ENCODE measurements around the gene CGRRF1.
A peak's percentile ranks its signal among the peaks of the same experiment; 100 is the strongest.

Gene CGRRF1

GRCh38 chr14:54528973-54529372 is 19.3 kb downstream of the CGRRF1 start:
- Histone ChIP-seq H3K27me3 (no peaks in the 10 kb centered on the region), H3K9me3 (no peaks in the 10 kb centered on the region), H3K4me1 (peaks cover 7% of the 10 kb centered on the region), H3K36me3 (peaks cover 5% of the 10 kb centered on the region), H3K4me3 (ENCODE audit: low read depth, low read length) (no peak overlapping the region)
- DNase-seq, result no peak
- TF ChIP-seq CTCF (IDR thresholded peaks at IDR 0.05; ENCODE audit: low read depth, low read length), result no peak

- Histone ChIP-seq H3K27me3 (no peaks in the 10 kb centered on the region), H3K9me3 (no peaks in the 10 kb centered on the region), H3K4me1 (peaks cover 7% of the 10 kb centered on the region), H3K36me3 (peaks cover 4% of the 10 kb centered on the region), H3K4me3 (ENCODE audit: low read depth, low read length) (no peak overlapping the region)
- DNase-seq, result peak; percentile 46
- no peak for TF ChIP-seq CTCF (IDR thresholded peaks at IDR 0.05; ENCODE audit: low read depth, low read length)
Observed at GRCh38 chr14:54529811-54530210, 20.1 kb downstream of the CGRRF1 start.

- Histone ChIP-seq H3K4me3 (ENCODE audit: low read depth, low read length) (no peak overlapping the region), H3K27me3 (no peaks in the 10 kb centered on the region), H3K9me3 (no peaks in the 10 kb centered on the region), H3K4me1 (peaks cover 7% of the 10 kb centered on the region), H3K36me3 (no peaks in the 10 kb centered on the region)
- no peak for DNase-seq
- no peak for TF ChIP-seq CTCF (IDR thresholded peaks at IDR 0.05; ENCODE audit: low read depth, low read length)
Observed at GRCh38 chr14:54532111-54533012, 22.7 kb downstream of the CGRRF1 start.

- no peak for DNase-seq
- peaks cover 2% of the 10 kb centered on the region for H3K36me3 ChIP-seq
- TF ChIP-seq CTCF (IDR thresholded peaks at IDR 0.05; ENCODE audit: low read depth, low read length), result no peak
- no peak overlapping the region for H3K4me3 ChIP-seq (ENCODE audit: low read depth, low read length)
- no peaks in the 10 kb centered on the region for H3K9me3 ChIP-seq
- no peaks in the 10 kb centered on the region for H3K27me3 ChIP-seq
- peaks cover 7% of the 10 kb centered on the region for H3K4me1 ChIP-seq
Observed at GRCh38 chr14:54533100-54533499, 23.4 kb downstream of the CGRRF1 start.

- Histone ChIP-seq H3K4me3 (ENCODE audit: low read depth, low read length) (no peak overlapping the region), H3K27me3 (no peaks in the 10 kb centered on the region), H3K9me3 (no peaks in the 10 kb centered on the region), H3K36me3 (peaks cover 7% of the 10 kb centered on the region), H3K4me1 (no peaks in the 10 kb centered on the region)
- DNase-seq, result no peak
- no peak for TF ChIP-seq CTCF (IDR thresholded peaks at IDR 0.05; ENCODE audit: low read depth, low read length)
Observed at GRCh38 chr14:54535126-54535525, 25.4 kb downstream of the CGRRF1 start.

GRCh38 chr14:54535646-54536045 is 25.9 kb downstream of the CGRRF1 start:
- no peak for DNase-seq
- Histone ChIP-seq H3K36me3 (peaks cover 7% of the 10 kb centered on the region), H3K4me3 (ENCODE audit: low read depth, low read length) (no peak overlapping the region), H3K4me1 (no peaks in the 10 kb centered on the region), H3K27me3 (no peaks in the 10 kb centered on the region), H3K9me3 (no peaks in the 10 kb centered on the region)
- TF ChIP-seq CTCF (IDR thresholded peaks at IDR 0.05; ENCODE audit: low read depth, low read length), result no peak

Data from BE2C (cell line).